Endothelial cell of umbilical vein (primary cell): ENCODE measurements around the gene AZU1.
A peak's percentile ranks its signal among the peaks of the same experiment; 100 is the strongest.

ENCODE experiments used
- EZH2 ChIP-seq: IDR thresholded peaks from 2 replicates; pipeline ENCODE4 v1.6.1; 2012; ENCODE audit warnings: borderline replicate concordance, low read depth, mild to moderate bottlenecking, moderate library complexity, low read length, inconsistent platforms; ENCODE audit not compliant: severe bottlenecking
- JUN ChIP-seq: IDR thresholded peaks from 2 replicates; pipeline ENCODE4 v1.6.1; 2011; ENCODE audit warnings: borderline replicate concordance, low read depth; ENCODE audit not compliant: insufficient read length, insufficient read depth
- MAX ChIP-seq: IDR thresholded peaks from 2 replicates; pipeline ENCODE4 v1.6.1; 2011; ENCODE audit not compliant: insufficient read depth, insufficient read length
- MYC ChIP-seq: IDR thresholded peaks from one replicate; pipeline ENCODE4 v1.6.1; 2011; ENCODE audit warnings: mild to moderate bottlenecking, low read depth, low read length
- POLR2A ChIP-seq: IDR thresholded peaks from 2 replicates; pipeline ENCODE4 v1.6.1; 2012; ENCODE audit warnings: low read depth, mild to moderate bottlenecking, control low read depth, low read length
- POLR2AphosphoS5 ChIP-seq: IDR thresholded peaks from 2 replicates; pipeline ENCODE4 v1.6.1; 2012; ENCODE audit warnings: low read depth, mild to moderate bottlenecking, control low read depth, low read length, moderate library complexity; ENCODE audit not compliant: insufficient read depth
- TF ChIP-seq, protein P1 (sequence below), 2 donors: IDR thresholded peaks; 1 replicate in 1 of 2; 2 replicates in 1 of 2; pipeline ENCODE4 v1.5.1; 2011; ENCODE audit warnings: low read length in 2 of 2, mild to moderate bottlenecking in 2 of 2, moderate library complexity in 2 of 2, control low read depth in 1 of 2, inconsistent platforms in 1 of 2, low read depth in 1 of 2; ENCODE audit not compliant: insufficient read depth in 1 of 2; ENCODE audit errors: extremely low read depth in 1 of 2

- TF ChIP-seq, protein P1, sequence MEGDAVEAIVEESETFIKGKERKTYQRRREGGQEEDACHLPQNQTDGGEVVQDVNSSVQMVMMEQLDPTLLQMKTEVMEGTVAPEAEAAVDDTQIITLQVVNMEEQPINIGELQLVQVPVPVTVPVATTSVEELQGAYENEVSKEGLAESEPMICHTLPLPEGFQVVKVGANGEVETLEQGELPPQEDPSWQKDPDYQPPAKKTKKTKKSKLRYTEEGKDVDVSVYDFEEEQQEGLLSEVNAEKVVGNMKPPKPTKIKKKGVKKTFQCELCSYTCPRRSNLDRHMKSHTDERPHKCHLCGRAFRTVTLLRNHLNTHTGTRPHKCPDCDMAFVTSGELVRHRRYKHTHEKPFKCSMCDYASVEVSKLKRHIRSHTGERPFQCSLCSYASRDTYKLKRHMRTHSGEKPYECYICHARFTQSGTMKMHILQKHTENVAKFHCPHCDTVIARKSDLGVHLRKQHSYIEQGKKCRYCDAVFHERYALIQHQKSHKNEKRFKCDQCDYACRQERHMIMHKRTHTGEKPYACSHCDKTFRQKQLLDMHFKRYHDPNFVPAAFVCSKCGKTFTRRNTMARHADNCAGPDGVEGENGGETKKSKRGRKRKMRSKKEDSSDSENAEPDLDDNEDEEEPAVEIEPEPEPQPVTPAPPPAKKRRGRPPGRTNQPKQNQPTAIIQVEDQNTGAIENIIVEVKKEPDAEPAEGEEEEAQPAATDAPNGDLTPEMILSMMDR (IDR thresholded peaks at IDR 0.05; ENCODE audit: extremely low read depth in 1 of 2, insufficient read depth in 1 of 2, low read depth in 1 of 2, low read length in 2 of 2) = no peak
- TF ChIP-seq POLR2AphosphoS5 (peak; percentile 15), EZH2 (no peak), POLR2A (no peak), MYC (no peak), MAX (no peak), JUN (no peak)
These were observed 16.7 kb upstream of the AZU1 start for GRCh38 chr19:810883-811489.
